Inflammatory macrophage treated with lipopolysaccharide for 4 hours (primary cell): ENCODE data around the gene ORAI1.
"Not testable (repeated sequence)": the region's sequence is repeated elsewhere in the genome, so short reads cannot be mapped to it uniquely, and the experiment has no call there.

Source experiments
- DNase-seq: peaks from one replicate; pipeline ENCODE4 v3.0.0-alpha.2; 2020

Gene ORAI1

GRCh38 chr12:121608301-121608700 is 18.0 kb upstream of the ORAI1 start:
- no peak for DNase-seq

DNA sequence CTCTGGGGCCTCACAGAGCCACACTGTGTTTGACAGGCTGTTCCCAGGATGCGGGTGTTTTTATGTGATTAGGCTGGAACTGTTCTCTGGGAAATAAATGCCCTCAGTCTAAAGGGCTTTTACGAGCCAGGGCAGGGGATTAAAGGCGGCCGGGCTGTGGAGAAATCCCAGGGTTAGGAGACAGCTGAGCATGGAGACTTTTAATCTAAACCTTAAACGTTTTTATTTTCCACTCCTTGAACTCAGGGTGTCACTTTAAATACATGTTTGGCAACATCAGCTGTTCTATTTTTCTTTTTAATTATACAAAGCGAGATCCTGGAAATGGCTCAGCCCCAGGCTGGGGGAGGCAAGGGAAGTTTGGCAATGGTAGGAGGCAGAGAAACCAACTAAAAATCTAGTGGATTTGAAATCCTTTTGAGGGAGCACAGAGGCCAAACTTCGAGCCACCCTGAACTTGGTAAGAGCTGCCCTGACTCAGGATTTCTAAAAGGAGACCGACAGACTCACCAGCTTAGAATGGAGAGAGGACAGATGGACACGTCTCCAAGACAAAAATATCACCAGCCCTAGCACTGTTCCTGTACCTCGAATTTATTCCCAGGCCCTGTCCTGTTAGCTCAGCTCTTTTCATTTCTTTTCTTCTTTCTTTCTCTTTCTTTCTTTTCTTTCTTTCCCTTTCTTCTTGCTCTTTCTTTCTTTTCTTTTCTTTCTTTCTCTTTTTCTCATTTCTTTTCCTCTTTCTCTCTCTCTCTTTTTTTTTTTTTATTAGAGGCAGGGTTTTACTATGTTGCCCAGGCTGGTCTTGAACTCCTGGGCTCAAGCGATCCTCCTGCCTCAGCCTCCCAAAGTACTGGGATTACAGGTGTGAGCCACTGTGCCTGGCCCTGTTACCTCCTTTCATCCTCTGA is 15.8 kb upstream of the ORAI1 start:
- DNase-seq: no peak

- no peak for DNase-seq
Measured at GRCh38 chr12:121611306-121611705, 15.0 kb upstream of the ORAI1 start.

GRCh38 chr12:121613462-121613861 is 12.9 kb upstream of the ORAI1 start:
- DNase-seq: peak; percentile 77

DNA sequence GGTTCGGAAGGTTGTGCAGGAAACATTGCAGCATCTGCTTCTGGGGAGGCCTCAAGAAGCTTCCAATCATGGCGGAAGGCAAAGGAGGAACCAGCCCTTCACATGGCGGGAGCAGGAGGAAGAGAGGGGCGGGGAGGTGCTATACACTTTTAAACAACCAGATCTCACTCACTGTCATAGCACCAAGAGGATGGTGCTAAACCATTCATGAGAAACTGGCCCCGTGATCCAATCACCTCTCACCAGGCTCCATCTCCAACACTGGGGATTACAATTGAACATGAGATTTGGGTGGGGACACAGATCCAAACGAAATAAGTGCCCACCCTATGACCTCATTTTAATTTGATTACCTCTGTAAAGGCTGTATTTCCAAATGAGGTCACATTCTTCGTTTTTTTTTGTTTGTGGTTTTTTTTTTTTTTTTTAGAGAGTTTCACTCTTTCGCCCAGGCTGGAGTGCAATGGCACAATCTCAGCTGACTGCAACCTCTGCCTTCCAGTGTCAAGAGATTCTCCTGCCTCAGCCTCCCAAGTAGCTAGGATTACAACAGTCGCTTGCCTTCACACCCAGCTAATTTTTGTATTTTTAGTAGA is 11.4 kb upstream of the ORAI1 start:
- DNase-seq: peak; percentile 50

DNA sequence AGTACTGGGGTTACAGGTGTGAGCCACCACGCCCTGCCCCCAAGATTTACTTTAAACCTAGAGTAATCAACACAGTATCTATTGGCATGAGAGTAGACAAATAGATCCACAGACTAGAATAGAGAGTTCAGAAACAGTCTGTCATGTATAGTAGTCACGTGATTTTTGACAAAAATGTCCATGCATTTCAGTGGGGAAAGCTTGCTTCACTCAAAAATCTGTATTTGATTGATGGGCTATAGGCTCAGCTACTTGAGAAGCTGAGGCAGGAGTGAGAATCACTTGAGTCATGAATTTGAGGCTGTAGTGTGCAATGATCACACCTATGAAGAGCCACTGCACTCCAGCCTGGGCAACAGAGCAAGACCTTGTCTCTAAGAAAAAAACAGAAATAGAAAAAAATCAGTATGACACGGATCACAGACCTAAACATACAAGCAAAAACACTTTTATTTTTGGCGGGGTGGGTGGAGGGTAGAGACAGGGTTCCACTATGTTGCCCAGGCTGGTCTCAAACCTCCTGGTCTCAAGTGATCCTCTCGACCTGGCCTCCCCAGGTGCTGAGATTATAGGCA is 7.6 kb upstream of the ORAI1 start:
- DNase-seq: no peak

DNA sequence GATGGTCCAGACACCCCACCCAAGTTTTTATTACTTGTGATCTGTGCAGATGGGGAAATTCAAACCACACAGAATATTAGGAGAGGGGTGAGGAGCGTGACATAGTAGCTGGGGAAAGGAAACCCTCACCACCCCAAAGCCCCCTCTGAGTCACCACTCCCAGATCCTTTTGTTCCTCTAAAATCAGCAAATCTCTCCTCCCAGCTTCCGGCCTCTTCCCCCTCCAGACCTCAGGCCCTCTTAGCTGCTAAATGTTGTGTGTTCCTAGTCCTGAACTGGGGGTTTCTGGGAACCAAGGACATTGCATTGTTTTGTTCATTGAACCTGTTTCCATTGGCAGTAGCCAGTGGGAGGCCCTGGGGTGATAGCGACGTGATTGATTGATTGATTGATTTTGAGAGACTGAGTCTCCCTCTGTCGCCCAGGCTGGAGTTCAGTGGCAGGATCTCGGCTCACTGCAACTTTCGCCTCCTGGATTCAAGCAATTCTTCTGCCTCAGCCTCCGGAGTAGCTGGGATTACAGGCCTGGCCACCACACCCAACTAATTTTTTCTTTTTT is 5.9 kb upstream of the ORAI1 start:
- peak; percentile 25 for DNase-seq

DNA sequence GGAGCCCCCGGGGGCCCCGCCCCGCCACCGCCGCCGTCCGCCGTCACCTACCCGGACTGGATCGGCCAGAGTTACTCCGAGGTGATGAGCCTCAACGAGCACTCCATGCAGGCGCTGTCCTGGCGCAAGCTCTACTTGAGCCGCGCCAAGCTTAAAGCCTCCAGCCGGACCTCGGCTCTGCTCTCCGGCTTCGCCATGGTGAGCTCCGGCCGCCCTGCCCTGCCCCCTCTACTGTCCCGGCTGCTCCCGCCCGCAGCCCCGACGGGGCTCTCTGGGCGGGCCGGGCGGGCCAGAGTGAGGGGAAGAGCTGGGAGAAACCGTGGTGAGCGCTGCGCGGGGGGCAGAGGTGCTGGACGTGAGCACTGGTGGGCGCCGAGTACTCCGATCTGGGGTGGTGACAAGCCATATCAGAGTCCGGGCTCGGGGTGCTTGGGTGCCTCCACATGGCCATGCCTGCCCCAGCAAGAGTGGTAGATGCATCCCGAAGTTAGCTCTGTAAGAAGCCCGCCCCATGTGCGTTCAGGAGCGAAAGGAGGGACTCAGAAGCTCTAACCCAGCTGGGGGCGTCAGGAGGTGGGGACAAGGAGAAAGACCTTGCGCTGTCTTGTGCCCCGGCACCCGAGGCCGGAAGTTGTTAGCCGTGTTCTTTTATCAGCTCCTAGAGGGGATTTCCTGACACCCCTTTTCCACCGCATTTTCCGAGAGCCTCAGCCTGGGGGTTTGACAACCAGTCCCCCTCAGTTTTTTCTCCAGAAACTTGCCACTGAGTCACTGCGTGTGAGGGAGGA is 717 bp downstream of the ORAI1 start:
- peak; percentile 49 for DNase-seq

GRCh38 chr12:121628037-121628436 is 1.7 kb downstream of the ORAI1 start:
- peak; percentile 32 for DNase-seq

DNA sequence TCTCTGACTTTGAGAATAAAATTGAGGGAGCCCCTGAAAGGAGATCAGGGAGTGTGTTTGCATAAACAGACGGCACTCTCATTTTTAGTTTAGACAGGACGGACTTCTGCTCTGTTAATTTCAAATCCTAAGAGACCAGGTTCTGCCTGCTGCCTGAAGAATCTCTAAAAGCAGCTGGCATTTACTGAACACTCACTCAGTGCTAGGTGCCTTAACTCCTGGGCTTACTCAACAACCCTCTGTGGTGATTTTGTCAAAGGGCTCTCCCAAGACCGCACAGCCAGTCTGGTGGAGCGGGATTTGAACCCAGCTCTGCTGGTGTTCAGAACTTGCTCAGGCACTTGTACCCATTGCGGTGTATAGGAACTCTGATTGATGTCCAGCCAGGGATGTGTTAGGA is 2.2 kb downstream of the ORAI1 start:
- DNase-seq: peak; percentile 12

DNA sequence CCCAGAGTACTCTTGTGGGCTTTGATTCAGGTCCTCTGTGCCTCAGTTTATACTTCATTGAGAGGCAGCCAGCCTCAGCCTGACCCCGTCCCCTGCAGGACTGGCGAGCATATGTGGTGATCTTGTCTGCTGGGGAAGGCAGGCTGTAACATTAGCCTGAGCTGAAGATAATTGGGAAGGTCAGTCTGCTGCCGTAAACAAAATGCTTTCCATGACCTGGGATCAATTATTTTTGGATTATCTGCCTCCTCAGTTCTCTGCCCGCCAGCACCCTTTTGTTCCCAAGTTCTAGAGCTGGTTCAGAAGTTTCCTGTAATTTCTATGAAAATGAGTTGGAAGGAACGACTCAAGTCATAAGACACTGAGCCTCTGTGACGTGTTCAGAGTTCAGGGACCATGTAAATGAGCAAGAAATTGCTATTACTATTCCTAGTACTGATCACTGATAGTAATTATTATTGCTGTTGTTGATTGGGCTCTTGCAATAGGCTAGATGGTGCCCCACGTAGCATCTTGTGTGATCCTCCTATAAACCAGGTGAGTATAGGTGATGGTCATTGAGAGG is 4.5 kb downstream of the ORAI1 start:
- no peak for DNase-seq

DNA sequence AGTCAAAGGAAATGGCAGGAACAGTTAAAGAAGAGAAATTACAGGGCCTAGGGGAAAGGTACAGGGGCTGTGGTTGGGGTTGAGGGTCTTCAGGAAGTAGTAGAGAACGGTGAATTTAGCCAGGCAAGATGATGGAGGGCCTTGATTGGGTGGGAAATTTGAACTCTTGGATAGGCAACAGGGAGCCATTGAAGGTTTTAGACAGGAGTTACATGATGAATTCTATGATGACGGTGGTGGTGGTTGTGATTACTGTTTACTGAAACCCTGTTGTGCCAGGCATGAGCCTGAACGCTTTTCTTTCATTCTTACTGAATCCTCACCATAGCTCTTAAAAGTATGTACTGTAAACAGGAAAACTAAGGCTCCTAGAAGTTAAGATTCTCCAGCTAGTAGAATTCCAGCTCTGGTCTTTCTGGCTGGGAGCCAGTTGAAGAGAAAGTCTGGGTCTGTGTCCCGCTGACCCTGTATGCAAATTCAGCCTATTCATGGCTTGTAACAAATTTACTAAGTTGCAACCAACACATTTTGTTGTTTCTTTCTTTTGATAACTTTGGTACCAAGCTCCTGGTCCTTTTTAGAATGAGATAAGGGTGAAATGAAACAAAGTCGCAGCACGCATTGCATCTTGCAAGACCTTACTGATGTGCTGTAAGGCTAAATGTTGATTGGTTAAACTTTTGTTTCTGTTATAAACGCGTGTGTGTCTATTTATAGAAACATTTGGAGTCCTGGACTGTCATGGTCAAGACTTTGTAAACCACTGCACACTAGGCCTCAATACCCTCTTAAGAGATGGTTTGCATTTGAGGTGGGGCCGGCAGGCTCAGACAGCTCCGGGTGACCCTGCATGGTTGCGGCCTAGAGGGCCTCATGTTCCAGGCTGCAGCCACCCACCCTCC is 6.0 kb downstream of the ORAI1 start:
- no peak for DNase-seq

DNA sequence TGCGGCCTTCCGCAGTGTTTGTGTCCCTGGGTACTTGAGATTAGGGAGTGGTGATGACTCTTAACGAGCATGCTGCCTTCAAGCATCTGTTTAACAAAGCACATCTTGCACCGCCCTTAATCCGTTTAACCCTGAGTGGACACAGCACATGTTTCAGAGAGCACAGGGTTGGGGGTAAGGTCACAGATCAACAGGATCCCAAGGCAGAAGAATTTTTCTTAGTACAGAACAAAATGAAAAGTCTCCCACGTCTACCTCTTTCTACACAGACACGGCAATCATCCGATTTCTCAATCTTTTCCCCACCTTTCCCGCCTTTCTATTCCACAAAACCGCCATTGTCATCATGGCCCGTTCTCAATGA is 7.5 kb downstream of the ORAI1 start:
- DNase-seq: not testable (repeated sequence)

DNA sequence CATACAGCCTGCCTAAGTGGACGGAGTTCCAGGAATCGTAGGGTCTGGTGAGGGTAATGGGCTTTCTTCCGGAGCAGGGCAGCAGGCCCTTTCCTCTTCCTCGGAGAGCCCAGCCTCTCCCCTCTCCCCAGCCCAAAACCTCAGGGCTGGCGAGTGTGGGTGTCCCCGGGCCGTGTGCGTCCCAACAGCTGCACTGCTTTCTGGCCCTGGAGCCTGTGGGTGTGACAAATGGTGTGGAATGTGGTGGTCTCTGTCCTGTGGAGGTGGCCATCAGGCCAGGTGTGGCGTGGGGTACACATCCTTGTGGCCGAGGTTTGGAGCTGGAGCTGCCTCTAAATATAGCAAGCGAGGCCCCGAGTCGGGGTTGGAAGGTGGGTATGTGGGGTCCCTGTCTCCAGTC is 8.5 kb downstream of the ORAI1 start:
- no peak for DNase-seq

- DNase-seq: peak; percentile 52
Measured at GRCh38 chr12:121637231-121637914, 11.0 kb downstream of the ORAI1 start.

DNA sequence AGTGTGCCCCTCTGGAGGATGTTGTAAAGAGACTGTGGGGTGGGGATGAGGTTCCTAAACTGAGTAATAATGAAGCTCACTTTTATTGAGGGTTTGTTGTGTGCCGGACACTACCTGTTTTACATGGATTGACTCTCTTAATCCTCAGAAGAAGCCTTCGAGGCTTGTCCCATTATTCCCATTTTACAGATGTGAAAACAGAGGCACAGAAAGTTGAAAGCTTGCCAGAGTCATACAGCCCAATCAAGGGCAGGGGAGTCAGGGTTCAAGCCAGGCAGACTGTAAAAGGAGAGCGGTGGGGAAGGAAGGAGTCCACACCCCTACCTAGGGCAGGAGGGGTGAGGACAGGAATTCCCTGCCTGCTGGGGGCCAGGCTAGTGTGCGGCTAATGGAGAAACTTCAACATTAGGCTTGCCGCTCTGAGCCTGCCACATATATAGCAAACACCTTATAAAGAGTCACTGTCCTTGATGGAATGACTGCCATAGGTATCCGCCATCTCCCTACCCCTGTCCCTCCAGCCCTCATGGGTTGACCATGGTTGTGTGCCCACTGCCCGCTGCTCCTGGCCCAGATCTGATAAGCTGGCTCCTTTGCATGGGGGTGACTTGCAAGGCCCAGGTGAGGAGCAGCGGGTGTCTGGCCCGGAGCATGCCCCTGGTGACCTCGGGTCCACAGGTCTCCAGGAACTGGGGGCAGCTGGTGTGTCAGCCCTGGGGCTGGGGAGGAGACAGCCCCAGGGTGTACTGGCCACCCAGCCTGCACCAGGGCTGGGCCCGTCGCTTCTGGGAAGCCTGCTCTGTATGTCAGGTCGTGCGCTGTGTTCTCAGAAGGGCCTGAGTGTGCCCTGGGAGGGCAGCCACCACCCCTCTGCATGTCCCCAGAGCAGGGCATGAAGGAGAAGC is 12.2 kb downstream of the ORAI1 start:
- no peak for DNase-seq

DNA sequence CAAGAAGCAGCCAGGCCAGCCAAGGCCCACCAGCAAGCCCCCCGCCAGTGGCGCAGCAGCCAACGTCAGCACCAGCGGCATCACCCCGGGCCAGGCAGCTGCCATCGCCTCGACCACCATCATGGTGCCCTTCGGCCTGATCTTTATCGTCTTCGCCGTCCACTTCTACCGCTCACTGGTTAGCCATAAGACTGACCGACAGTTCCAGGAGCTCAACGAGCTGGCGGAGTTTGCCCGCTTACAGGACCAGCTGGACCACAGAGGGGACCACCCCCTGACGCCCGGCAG is 15.0 kb downstream of the ORAI1 start:
- DNase-seq: no peak

- no peak for DNase-seq
Measured at GRCh38 chr12:121648458-121649028, 22.2 kb downstream of the ORAI1 start.

DNA sequence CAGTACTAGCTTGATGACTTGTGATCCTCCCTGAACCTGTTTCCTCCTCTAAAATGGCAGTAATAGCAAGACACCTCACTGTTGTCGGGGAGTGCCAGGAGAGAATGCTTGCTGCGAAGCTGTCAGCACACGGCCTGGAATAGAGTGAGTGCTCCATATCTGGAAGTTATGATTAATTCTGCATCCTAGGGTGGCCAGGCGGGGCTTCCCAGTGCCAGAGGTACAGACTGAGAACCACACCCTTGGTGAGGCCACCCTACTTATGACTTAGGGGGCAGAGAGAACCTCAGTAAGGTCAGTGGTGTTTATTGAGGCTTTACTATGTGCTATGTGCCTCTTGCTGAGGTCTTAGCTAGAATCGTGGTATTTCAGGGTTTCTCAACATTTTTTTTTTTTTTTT is 23.0 kb downstream of the ORAI1 start:
- DNase-seq: peak; percentile 41
